Stomach (tissue), 4 donors: ENCODE measurements around the gene NAP1L4.

Experiments used
- CTCF ChIP-seq, 7 experiments: fragments of 450-650 bp in 4 of 7; fragments of 200-600 bp in 3 of 7; sonication (generic) in 3 of 7; IDR thresholded peaks; one replicate each; pipeline ENCODE4 v1.5.1; 2016 to 2019; ENCODE audit warnings: antibody characterized with exemption in 7 of 7, control low read depth in 2 of 7, mild to moderate bottlenecking in 1 of 7
- EP300 ChIP-seq: sonication (generic); formaldehyde crosslinking; IDR thresholded peaks from one replicate; pipeline ENCODE4 v1.6.1; 2017; ENCODE audit warnings: antibody characterized with exemption
- POLR2A ChIP-seq, 4 donors: fragments of 450-650 bp; IDR thresholded peaks; one replicate each; pipeline ENCODE4 v1.6.1; 2016; ENCODE audit warnings: antibody characterized with exemption in 4 of 4, control low read depth in 2 of 4, mild to moderate bottlenecking in 1 of 4, moderate library complexity in 1 of 4
- POLR2AphosphoS5 ChIP-seq, 3 donors: sonication (generic); formaldehyde crosslinking; IDR thresholded peaks; one replicate each; pipeline ENCODE4 v1.6.1; 2016; ENCODE audit warnings: antibody characterized with exemption in 3 of 3

DNA sequence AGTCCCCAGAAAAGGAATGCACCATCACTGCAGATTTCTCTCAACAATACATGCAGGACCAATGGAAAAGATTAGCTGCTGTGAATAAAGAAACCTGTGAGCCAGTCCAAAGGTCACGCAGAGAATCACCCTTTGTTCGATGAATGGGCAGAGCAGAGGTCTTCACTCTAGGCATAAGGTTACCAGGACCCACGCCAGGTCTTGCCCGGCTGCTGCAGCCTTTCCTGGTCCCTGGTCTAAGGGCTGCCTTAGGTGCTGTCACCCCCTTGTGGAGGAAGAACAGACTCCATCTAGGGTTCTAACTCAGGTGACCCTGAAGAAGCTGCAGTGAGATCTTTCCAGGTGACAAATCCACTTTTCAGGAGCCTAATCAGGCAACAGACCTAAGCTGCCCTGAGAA is 29.0 kb upstream of the NAP1L4 start:
- TF ChIP-seq CTCF (IDR thresholded peaks at IDR 0.05) (peak in 5 of 7 experiments; percentile 24 to 77 (median 57)), POLR2A (IDR thresholded peaks at IDR 0.05) (no peak), POLR2AphosphoS5 (IDR thresholded peaks at IDR 0.05) (peak in 1 of 3 donors; percentile 52), EP300 (no peak)
